Measurements from ENCODE around the gene TEX28.
"Not testable (repeated sequence)": the region's sequence is repeated elsewhere in the genome, so short reads cannot be mapped to it uniquely, and the experiment has no call there.

The TEX28 gene

DNA sequence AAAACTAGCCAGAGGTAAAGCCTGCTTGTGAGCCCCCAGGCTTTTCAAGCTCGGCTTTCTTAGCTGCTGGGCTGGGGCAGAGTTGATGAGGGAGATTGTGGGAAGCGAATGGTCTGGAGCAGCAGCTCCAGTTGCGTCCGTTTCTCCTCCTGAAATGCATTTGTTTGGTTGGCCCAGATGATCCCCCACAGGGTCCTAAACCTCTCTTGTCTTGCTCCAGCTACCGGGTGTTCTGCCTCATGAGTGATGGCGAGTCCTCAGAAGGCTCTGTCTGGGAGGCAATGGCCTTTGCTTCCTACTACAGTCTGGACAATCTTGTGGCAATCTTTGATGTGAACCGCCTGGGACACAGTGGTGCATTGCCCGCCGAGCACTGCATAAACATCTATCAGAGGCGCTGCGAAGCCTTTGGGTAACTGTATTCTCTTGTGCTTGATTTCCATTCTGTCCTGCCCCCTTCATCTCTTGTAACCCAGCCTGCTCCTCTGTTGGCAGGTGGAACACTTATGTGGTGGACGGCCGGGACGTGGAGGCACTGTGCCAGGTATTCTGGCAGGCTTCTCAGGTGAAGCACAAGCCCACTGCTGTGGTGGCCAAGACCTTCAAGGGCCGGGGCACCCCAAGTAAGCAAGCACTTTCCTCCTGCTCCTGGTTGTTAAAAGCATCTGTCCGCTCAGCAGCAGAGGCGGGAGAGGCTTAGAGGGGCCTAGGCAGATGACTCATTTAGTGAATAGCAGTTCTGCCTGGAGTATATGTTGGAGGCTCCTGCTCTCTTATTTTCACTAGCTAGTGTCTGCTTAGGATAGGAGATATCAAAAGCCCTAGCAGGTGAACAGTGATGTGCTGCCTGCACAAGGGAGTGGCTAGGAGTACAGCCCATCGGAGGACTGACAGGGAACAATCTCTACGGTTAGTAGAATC lies 16.0 kb upstream of the TEX28 start:
- no peak for DNase-seq (ENCODE audit: low read depth)

- DNase-seq (ENCODE audit: low read depth) = no peak
Measured at GRCh38 chrX:154309041-154309775, 14.3 kb upstream of the TEX28 start.

DNA sequence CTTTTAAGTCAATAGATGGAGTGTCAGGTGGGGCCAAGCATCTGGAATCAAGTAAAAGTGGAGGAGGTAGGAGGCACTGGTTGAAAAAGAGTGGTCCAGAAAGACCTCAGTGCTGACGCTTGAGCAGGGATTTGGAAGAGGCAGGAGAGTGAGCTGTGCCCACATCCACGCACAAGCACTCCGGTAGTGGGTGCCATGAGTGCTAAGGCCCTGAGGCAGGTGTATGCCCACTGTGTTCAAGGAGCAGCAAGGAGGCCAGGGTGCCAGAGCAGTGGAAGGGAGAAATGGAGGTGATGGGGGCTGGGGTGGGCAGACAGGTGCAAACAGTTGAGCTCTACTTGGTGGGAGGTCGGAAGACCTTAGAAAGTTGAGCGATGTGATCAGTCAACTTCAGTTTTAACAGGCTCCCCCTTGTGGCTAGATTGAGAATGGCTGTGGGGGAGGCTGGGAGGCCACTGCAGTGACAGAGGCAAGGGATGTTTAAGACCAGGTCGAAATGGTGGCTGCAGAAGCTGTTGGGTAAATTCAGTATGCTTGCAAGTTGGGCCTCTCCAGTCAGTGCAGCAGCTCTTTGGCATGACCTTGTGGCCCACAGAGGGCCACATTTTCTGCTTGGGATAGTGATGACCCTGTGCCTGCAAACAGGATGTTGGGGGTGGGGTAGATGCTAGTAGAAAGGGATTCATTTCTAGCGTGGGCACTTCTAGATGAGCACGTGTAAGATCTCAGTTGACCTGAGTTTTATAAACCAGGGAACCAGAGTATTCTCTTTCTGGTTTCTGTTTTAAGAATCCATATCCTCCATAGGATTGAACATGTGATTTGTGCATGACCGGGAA lies 13.4 kb upstream of the TEX28 start:
- DNase-seq (ENCODE audit: low read depth) = peak; percentile 55

DNA sequence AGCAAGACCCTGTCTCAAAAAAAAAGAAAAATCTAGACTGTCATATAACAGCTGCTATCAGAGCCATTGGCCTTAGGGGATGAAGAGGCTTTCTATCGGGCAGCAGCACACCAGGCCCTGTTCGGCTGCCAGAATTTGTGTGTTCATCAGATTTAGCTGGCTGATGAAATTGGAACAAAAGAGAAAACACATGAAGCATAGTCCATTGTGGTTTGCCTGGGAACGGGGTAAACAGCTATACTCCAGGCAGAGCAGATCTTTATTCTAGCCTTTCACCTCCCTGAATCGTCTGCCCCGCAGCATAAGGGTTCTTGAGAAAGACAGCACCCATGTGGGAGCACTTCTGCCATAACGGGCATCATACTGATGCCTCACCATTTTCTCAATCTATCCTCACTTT lies 12.3 kb upstream of the TEX28 start:
- DNase-seq (ENCODE audit: low read depth) = no peak

- no peak for DNase-seq (ENCODE audit: low read depth)
Measured at GRCh38 chrX:154305541-154306205, 10.7 kb upstream of the TEX28 start.

- DNase-seq (ENCODE audit: low read depth) = no peak
Measured at GRCh38 chrX:154304846-154305245, 9.9 kb upstream of the TEX28 start.

- no peak for DNase-seq (ENCODE audit: low read depth)
Measured at GRCh38 chrX:154303476-154303875, 8.6 kb upstream of the TEX28 start.

- DNase-seq (ENCODE audit: low read depth) = not testable (repeated sequence)
Measured at GRCh38 chrX:154302998-154303397, 8.1 kb upstream of the TEX28 start.

GRCh38 chrX:154300816-154301215 lies 5.9 kb upstream of the TEX28 start:
- DNase-seq (ENCODE audit: low read depth) = no peak

DNA sequence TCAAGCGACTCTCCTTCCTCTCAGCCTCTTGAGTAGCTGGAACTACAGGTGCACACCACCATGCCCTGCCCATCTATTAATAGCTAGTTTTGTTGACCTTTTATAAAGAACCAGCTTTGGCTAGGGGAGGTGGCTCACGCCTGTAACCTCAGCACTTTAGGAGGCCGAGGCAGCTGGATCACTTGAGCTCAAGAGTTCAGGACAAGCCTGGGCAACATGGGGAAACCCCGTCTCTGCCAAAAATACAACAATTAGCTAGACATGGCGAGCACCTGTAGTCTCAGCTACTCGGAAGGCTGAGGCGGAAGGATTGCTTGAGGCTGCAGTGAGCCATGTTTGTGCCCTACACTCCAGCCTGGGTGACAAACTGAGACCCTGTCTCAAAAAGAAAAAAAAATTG lies 3.4 kb upstream of the TEX28 start:
- DNase-seq (ENCODE audit: low read depth) = no peak

DNA sequence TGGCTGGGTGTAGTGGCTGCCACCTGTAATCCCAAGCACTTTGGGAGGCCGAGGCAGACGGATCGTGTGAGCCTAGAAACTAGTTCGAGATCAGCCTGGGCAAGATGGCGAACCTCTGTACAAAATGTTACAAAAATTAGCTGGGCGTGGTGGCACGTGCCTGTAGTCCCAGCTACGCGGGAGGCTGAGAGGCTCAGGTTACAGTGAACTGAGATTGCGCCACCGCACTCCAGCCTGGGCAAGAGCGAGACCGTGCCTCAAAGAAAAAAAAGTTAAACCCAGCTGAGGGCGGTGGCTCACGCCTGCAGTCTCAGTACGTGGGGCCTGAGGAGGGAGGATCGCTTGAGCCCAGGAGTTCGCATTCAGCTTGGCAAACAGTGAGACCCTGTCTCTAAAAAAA lies 1.8 kb upstream of the TEX28 start:
- no peak for DNase-seq (ENCODE audit: low read depth)

DNA sequence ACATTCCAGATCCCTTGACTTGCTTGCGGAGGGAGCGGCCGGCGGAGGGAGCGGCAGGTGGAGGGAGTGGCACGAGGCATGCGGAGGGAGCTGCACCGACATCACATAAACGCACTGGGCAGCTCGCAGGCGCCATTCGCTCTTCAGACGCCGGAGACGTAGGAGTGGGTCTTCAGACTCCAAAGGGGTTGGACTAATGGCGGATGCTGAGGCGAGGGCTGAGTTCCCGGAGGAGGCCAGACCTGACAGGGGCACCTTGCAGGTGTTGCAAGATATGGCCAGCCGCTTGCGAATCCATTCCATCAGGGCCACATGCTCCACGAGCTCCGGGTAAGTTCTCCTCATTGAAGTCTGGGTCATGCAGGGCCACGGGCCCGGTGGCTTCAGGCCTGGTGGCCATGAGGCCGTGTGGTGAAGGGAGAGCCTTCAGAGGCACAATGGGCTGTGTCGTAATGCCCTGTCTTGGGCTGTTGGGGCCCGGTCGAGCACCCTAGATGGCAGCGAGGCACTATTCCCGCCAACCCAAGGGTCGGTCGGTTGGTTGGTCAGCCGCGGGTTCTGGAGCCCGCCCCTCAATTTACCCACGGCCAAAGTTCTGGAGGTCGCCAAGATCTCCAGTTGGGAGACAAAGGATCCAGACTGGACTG lies 863 bp upstream of the TEX28 start, which contains the start of gene TKTL1:
TKTL1 (plus strand) TSS at position 132 of the 647 bp plus-strand sequence; CDS start at position 197, 65 bp downstream.
- no peak for DNase-seq (ENCODE audit: low read depth)

- DNase-seq (ENCODE audit: low read depth) = not testable (repeated sequence)
Measured at GRCh38 chrX:154286406-154286805, 8.5 kb downstream of the TEX28 start.

GRCh38 chrX:154284489-154285338 lies 10.2 kb downstream of the TEX28 start:
- DNase-seq (ENCODE audit: low read depth) = not testable (repeated sequence)

- not testable (repeated sequence) for DNase-seq (ENCODE audit: low read depth)
Measured at GRCh38 chrX:154269245-154269644, 25.7 kb downstream of the TEX28 start.

GRCh38 chrX:154263072-154263471 lies 31.9 kb downstream of the TEX28 start:
- not testable (repeated sequence) for DNase-seq (ENCODE audit: low read depth)

DNA sequence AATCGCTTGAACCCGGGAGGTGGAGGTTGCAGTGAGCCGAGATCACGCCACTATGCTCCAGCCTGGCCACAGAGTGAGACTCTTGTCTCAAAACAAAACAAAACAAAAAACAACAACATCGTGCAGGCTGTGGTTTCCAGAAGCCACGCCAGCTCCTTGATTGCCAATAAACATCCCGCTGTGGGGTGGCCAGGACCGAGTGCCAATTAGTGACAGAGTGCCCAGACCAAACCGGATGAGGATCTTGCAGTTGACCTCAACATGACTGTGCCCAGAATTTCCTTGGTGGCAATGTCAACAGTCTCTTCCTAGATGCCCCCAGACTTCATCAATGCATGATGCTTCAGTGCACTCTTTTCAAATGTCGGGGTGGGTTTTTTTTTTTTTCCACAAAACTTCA lies 36.2 kb downstream of the TEX28 start:
- not testable (repeated sequence) for DNase-seq (ENCODE audit: low read depth)

- DNase-seq (ENCODE audit: low read depth) = not testable (repeated sequence)
Measured at GRCh38 chrX:154257282-154257681, 37.6 kb downstream of the TEX28 start, which contains the start of gene OPN1MW3. TSS of gene OPN1MW3 (plus strand) at chrX:154257582. CDS start at chrX:154257620, 38 bp downstream.

DNA sequence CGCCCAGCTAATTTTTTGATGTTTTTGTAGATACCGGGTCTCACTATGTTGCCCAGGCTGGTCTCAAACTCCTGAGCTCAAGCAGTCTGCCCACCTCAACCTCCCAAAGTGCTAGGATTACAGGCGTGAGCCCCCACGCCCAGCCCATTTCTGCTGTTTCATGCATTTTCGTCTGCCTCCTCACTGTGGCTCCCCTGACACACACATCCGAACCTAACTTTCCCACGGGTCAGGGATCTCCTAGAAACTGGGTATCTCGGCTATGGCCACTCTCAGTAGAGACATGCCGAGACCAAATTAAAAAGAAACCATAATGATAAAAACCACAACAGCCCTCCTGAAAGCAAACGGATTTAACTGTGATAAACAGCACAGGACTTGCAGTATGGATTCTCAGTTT lies 46.8 kb downstream of the TEX28 start:
- not testable (repeated sequence) for DNase-seq (ENCODE audit: low read depth)

Measured in activated T-helper 1 cell treated with Interleukin-2 at 50 U/mL for 16 hours (primary cell).